Keratinocyte (primary cell): ENCODE measurements around the gene CSF3R. TPM values are rescaled to one million over a fixed set of nuclear protein-coding genes. Genes with fewer than 3 reads are reported as not detected.

Experiments used
- DNase-seq: peaks from one replicate; pipeline ENCODE4 v3.0.0-alpha.2; 2011; ENCODE audit warnings: low read depth, missing footprints, low spot score
- FAIRE-seq: peaks from 2 replicates; lab custom pipeline; 2011; peaks lifted over from hg19 to GRCh38; lab: Jason Lieb, UNC
- H2AFZ ChIP-seq: 2 replicates; pipeline ENCODE4 v1.6.0; 2012; ENCODE audit warnings: low read length, control low read depth, inconsistent platforms; ENCODE audit not compliant: control insufficient read depth
- H3K27ac ChIP-seq: 2 replicates; pipeline ENCODE4 v1.5.1; 2011; ENCODE audit warnings: low read length; ENCODE audit not compliant: control insufficient read depth, insufficient read depth
- H3K27me3 ChIP-seq: 3 replicates; pipeline ENCODE4 v1.6.0; 2011; ENCODE audit warnings: low read length; ENCODE audit not compliant: control insufficient read depth, insufficient read depth; ENCODE audit errors: extremely low read depth
- H3K36me3 ChIP-seq, 2 experiments: 2 replicates in 1 of 2; 3 replicates in 1 of 2; pipeline ENCODE4 v1.5.1; 2011; ENCODE audit warnings: low read length in 2 of 2, mild to moderate bottlenecking in 1 of 2; ENCODE audit not compliant: control insufficient read depth in 2 of 2, insufficient read depth in 2 of 2; ENCODE audit errors: extremely low read depth in 1 of 2
- H3K4me1 ChIP-seq: 3 replicates; pipeline ENCODE4 v1.5.1; 2011; ENCODE audit warnings: low read length; ENCODE audit not compliant: control insufficient read depth, insufficient read depth; ENCODE audit errors: extremely low read depth
- H3K4me2 ChIP-seq: 3 replicates; pipeline ENCODE4 v1.6.0; 2011; ENCODE audit warnings: low read depth, low read length; ENCODE audit not compliant: control insufficient read depth, insufficient read depth; ENCODE audit errors: extremely low read depth
- H3K4me3 ChIP-seq, 3 experiments: fragments of 200-600 bp in 1 of 3; sonication (generic) in 1 of 3; 2 replicates in 2 of 3; 3 replicates in 1 of 3; pipeline ENCODE4 v1.5.1; 2011 to 2016; ENCODE audit warnings: low read length in 3 of 3, mild to moderate bottlenecking in 3 of 3, control low read depth in 2 of 3, inconsistent platforms in 1 of 3, low read depth in 1 of 3, mixed read lengths in 1 of 3, mixed run types in 1 of 3, moderate library complexity in 1 of 3; ENCODE audit not compliant: control insufficient read depth in 2 of 3, insufficient read depth in 2 of 3; ENCODE audit errors: extremely low read depth in 1 of 3
- H3K79me2 ChIP-seq: 2 replicates; pipeline ENCODE4 v1.6.0; 2012; ENCODE audit warnings: low read length; ENCODE audit not compliant: control insufficient read depth, insufficient read depth
- H3K9ac ChIP-seq: 3 replicates; pipeline ENCODE4 v1.6.0; 2011; ENCODE audit warnings: low read length; ENCODE audit not compliant: control insufficient read depth, insufficient read depth; ENCODE audit errors: extremely low read depth
- H3K9me1 ChIP-seq: 3 replicates; pipeline ENCODE4 v1.6.0; 2011; ENCODE audit warnings: low read length; ENCODE audit not compliant: control insufficient read depth, insufficient read depth; ENCODE audit errors: extremely low read depth
- H3K9me3 ChIP-seq: 2 replicates; pipeline ENCODE4 v1.5.1; 2012; ENCODE audit warnings: low read depth, low read length; ENCODE audit not compliant: control insufficient read depth
- H4K20me1 ChIP-seq: 3 replicates; pipeline ENCODE4 v1.6.0; 2011; ENCODE audit warnings: low read length; ENCODE audit not compliant: control insufficient read depth, insufficient read depth; ENCODE audit errors: extremely low read depth
- CTCF ChIP-seq, 3 experiments: IDR thresholded peaks in 1 of 3; conservative IDR thresholded peaks in 1 of 3; optimal IDR thresholded peaks in 1 of 3; 2 replicates in 2 of 3; 3 replicates in 1 of 3; pipeline versions ENCODE3 to v1.5.1; 2011; ENCODE audit warnings: low read length in 3 of 3, mild to moderate bottlenecking in 3 of 3, moderate library complexity in 2 of 3, control low read depth in 1 of 3, inconsistent platforms in 1 of 3; ENCODE audit not compliant: insufficient read depth in 2 of 3; ENCODE audit errors: extremely low read depth in 1 of 3
- EZH2 ChIP-seq: IDR thresholded peaks from one replicate; pipeline ENCODE4 v1.6.1; 2012; ENCODE audit warnings: inconsistent platforms, mild to moderate bottlenecking, low read length, moderate library complexity
- dilution Hi-C: fragments of 300-500 bp; cut with MboI; formaldehyde crosslinking; loops from one replicate; pipeline ENCODE4 v1.7.0; 2020; ENCODE audit warnings: low sequenced_read_pairs; ENCODE audit not compliant: extremely low pct_ligation_motif_present
- polyA plus RNA-seq, 5 experiments: library from polyadenylated mRNA; depleted of rRNA in 3 of 5; stranded (reverse) in 3 of 5; stranded (forward) in 1 of 5; unstranded in 1 of 5; fragments of >200 nt; gene quantifications; 1 replicate in 1 of 5; 2 replicates in 3 of 5; 3 replicates in 1 of 5; pipeline versions ENCODE4 v1.2.1 to v1.2.3, GENCODE V29; 2011 to 2012; ENCODE audit warnings: missing spikeins in 2 of 5, low read depth in 1 of 5, low replicate concordance in 1 of 5

Gene CSF3R
- polyA plus RNA-seq, 1 donor (not counting 4 experiments of a cell fraction or from before 2014, with no cell fraction given): not detected

GRCh38 chr1:36530791-36531190 is 48.1 kb upstream of the CSF3R start:
- Histone ChIP-seq H3K27ac (no peak overlapping the region), H3K36me3 (no peaks in the 10 kb centered on the region), H3K27me3 (peaks cover 13% of the 10 kb centered on the region), H3K4me2 (no peak overlapping the region), H3K79me2 (no peaks in the 10 kb centered on the region), H2AFZ (no peak overlapping the region), H4K20me1 (no peaks in the 10 kb centered on the region), H3K4me1 (no peaks in the 10 kb centered on the region), H3K4me3 (no peak overlapping the region), H3K9me1 (no peaks in the 10 kb centered on the region), H3K9ac (no peak overlapping the region), H3K9me3 (no peaks in the 10 kb centered on the region)
- no peak for DNase-seq
- dilution Hi-C loops: no loop called here
- TF ChIP-seq EZH2: no peak
- no peak for TF ChIP-seq CTCF (optimal IDR thresholded peaks at IDR 0.05 in 1 of 3, IDR thresholded peaks at IDR 0.05 in 1 of 3, conservative IDR thresholded peaks at IDR 0.05 in 1 of 3; ENCODE audit: extremely low read depth in 1 of 3, insufficient read depth in 2 of 3, low read length in 3 of 3)
- no peak for FAIRE-seq

DNA sequence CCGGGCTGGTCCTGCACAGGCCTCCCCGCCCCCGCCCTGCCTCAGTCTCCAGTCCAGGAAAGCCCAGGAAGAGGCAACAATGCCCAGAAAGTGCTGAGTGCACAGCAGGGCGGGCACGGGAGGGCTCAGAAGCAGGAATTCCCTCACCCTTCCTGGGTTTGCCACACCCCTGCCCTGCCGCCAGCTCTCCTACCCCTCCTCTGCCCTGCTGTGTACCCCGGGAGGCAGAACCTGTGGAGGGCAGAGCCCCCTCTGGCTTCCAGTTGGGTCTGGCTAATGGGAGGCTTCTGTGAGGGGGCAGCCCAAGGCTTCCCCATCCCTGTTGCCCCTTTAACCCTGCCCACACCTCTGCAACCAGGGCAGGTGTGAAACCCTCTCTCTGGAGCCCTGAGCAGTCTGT is 47.5 kb upstream of the CSF3R start:
- no peaks in the 10 kb centered on the region for H4K20me1 ChIP-seq
- dilution Hi-C loops: no loop called here
- no peak overlapping the region for H3K9ac ChIP-seq
- no peak for DNase-seq
- H3K9me1 ChIP-seq: no peaks in the 10 kb centered on the region
- H3K27me3 ChIP-seq: peaks cover 13% of the 10 kb centered on the region
- H2AFZ ChIP-seq: no peak overlapping the region
- H3K36me3 ChIP-seq: no peaks in the 10 kb centered on the region
- H3K79me2 ChIP-seq: no peaks in the 10 kb centered on the region
- no peaks in the 10 kb centered on the region for H3K4me1 ChIP-seq
- TF ChIP-seq EZH2: no peak
- no peak for FAIRE-seq
- H3K27ac ChIP-seq: no peak overlapping the region
- no peak overlapping the region for H3K4me3 ChIP-seq
- H3K4me2 ChIP-seq: no peak overlapping the region
- H3K9me3 ChIP-seq: no peaks in the 10 kb centered on the region

DNA sequence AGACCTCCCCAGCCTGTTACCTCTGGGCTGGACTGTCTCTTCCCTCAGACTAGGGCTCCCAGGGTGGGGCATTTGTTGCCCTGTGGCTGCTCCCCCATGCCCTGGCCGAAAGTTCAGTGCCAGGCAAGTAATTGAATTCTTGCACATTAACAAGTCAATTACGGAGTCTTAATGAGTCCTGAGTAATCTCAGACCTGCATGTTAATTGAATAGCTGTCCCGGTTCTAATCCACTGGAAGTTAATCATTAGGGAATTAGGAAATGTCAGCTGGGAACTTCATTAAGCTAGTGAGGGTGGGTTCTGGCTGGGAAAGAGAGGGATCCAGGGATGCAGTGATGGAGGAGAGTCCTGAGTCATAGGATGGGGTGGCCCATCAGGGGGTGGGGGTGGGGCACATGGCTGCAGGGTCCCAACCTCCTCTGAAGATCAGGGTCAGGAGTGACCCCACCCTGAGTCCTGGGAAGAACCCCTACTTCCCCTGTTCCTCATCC is 47.1 kb upstream of the CSF3R start:
- no peaks in the 10 kb centered on the region for H3K9me3 ChIP-seq
- no peak overlapping the region for H3K27ac ChIP-seq
- dilution Hi-C loops: no loop called here
- no peaks in the 10 kb centered on the region for H3K9me1 ChIP-seq
- no peak for FAIRE-seq
- H3K79me2 ChIP-seq: no peaks in the 10 kb centered on the region
- H3K4me3 ChIP-seq: no peak overlapping the region
- no peaks in the 10 kb centered on the region for H4K20me1 ChIP-seq
- no peak overlapping the region for H3K4me2 ChIP-seq
- no peaks in the 10 kb centered on the region for H3K36me3 ChIP-seq
- DNase-seq: no peak
- no peak overlapping the region for H3K9ac ChIP-seq
- H2AFZ ChIP-seq: no peak overlapping the region
- TF ChIP-seq EZH2 (no peak), CTCF (optimal IDR thresholded peaks at IDR 0.05 in 1 of 3, IDR thresholded peaks at IDR 0.05 in 1 of 3, conservative IDR thresholded peaks at IDR 0.05 in 1 of 3; ENCODE audit: extremely low read depth in 1 of 3, insufficient read depth in 2 of 3, low read length in 3 of 3) (no peak)
- H3K27me3 ChIP-seq: peaks cover 10% of the 10 kb centered on the region
- no peaks in the 10 kb centered on the region for H3K4me1 ChIP-seq
